GM23338 (cell line): ENCODE data around the gene WDR76. TPM values are rescaled to one million over a fixed set of nuclear protein-coding genes. Genes with fewer than 3 reads are reported as not detected.

Source experiments
- ATAC-seq: fragments of 200-7000 bp; cut with Tn5 transposase; 3 replicates; pipeline ENCODE4 v1.9.1; 2020
- DNase-seq: peaks from one replicate; pipeline ENCODE4 v3.0.0-alpha.2; 2015; ENCODE audit warnings: low spot score
- H2AFZ ChIP-seq: fragments of 200-600 bp; sonication (generic); 2 replicates; pipeline ENCODE4 v1.8.0; 2016; ENCODE audit warnings: antibody characterized with exemption, mild to moderate bottlenecking, moderate library complexity
- H3F3A ChIP-seq: fragments of 200-600 bp; sonication (generic); replicated peaks from 2 replicates; pipeline ENCODE4 v1.8.0; 2017; ENCODE audit warnings: antibody characterized with exemption, mixed run types, low read depth
- H3K27ac ChIP-seq: fragments of 200-600 bp; sonication (generic); 2 replicates; pipeline ENCODE4 v1.6.1; 2016; ENCODE audit warnings: low read depth
- H3K27me3 ChIP-seq: fragments of 200-600 bp; sonication (generic); 2 replicates; pipeline ENCODE4 v1.8.0; 2016; ENCODE audit warnings: mild to moderate bottlenecking, mixed run types, moderate library complexity; ENCODE audit not compliant: insufficient read depth
- H3K36me3 ChIP-seq: fragments of 200-600 bp; sonication (generic); 2 replicates; pipeline ENCODE4 v1.8.0; 2016; ENCODE audit warnings: mild to moderate bottlenecking; ENCODE audit not compliant: insufficient read depth
- H3K4me1 ChIP-seq: fragments of 200-600 bp; sonication (generic); 2 replicates; pipeline ENCODE4 v1.8.0; 2016; ENCODE audit warnings: mild to moderate bottlenecking, moderate library complexity; ENCODE audit not compliant: insufficient read depth
- H3K4me2 ChIP-seq: fragments of 200-600 bp; sonication (generic); 2 replicates; pipeline ENCODE4 v1.7.1; 2017; ENCODE audit warnings: mixed run types
- H3K4me3 ChIP-seq: fragments of 200-600 bp; sonication (generic); 2 replicates; pipeline ENCODE4 v1.6.1; 2016; ENCODE audit warnings: mixed run types
- H3K79me2 ChIP-seq: fragments of 200-600 bp; sonication (generic); replicated peaks from 2 replicates; pipeline ENCODE4 v1.8.0; 2017; ENCODE audit warnings: mild to moderate bottlenecking; ENCODE audit not compliant: insufficient read depth
- H3K9me2 ChIP-seq: fragments of 200-600 bp; sonication (generic); 2 replicates; pipeline ENCODE4 v1.8.0; 2017; ENCODE audit not compliant: insufficient read depth
- H4K20me1 ChIP-seq: fragments of 200-600 bp; sonication (generic); replicated peaks from 2 replicates; pipeline ENCODE4 v1.8.0; 2017; ENCODE audit warnings: mild to moderate bottlenecking; ENCODE audit not compliant: insufficient read depth
- H3K27ac Mint-ChIP-seq: 2 replicates; pipeline ENCODE4 v1.8.0; 2020; ENCODE audit warnings: inconsistent platforms, mild to moderate bottlenecking, moderate library complexity, mixed read lengths
- H3K27me3 Mint-ChIP-seq: 3 replicates; pipeline ENCODE4 v1.8.0; 2022; ENCODE audit warnings: low read depth, mild to moderate bottlenecking, moderate library complexity, mixed read lengths, inconsistent platforms; ENCODE audit not compliant: insufficient read depth, poor library complexity
- H3K36me3 Mint-ChIP-seq: 3 replicates; pipeline ENCODE4 v1.8.0; 2021; ENCODE audit warnings: low read depth, mild to moderate bottlenecking, inconsistent platforms, moderate library complexity, mixed read lengths
- H3K4me1 Mint-ChIP-seq: 3 replicates; pipeline ENCODE4 v1.8.0; 2020; ENCODE audit warnings: mild to moderate bottlenecking, inconsistent platforms, mixed read lengths
- H3K4me3 Mint-ChIP-seq: 3 replicates; pipeline ENCODE4 v1.8.0; 2021; ENCODE audit warnings: moderate library complexity, mild to moderate bottlenecking, inconsistent platforms, mixed read lengths
- H3K9me3 Mint-ChIP-seq: 3 replicates; pipeline ENCODE4 v1.8.0; 2020; ENCODE audit warnings: moderate library complexity, mild to moderate bottlenecking, inconsistent platforms, mixed read lengths
- EZH2phosphoT487 ChIP-seq: fragments of 200-600 bp; sonication (generic); IDR thresholded peaks from one replicate; pipeline ENCODE4 v1.8.1; 2018; ENCODE audit warnings: antibody characterized with exemption; ENCODE audit not compliant: unreplicated experiment
- JUNB ChIP-seq: IDR thresholded peaks from one replicate; pipeline ENCODE4 v1.6.1; 2016; ENCODE audit warnings: antibody characterized with exemption; ENCODE audit not compliant: unreplicated experiment
- NANOG ChIP-seq: IDR thresholded peaks from 2 replicates; pipeline ENCODE4 v1.6.1; 2016; ENCODE audit warnings: antibody characterized with exemption, borderline replicate concordance
- STAT1 ChIP-seq: IDR thresholded peaks from one replicate; pipeline ENCODE4 v1.6.1; 2016; ENCODE audit warnings: antibody characterized with exemption; ENCODE audit not compliant: unreplicated experiment
- ZNF114 ChIP-seq: fragments of 250-450 bp; sonication (Bioruptor Pico); IDR thresholded peaks from 2 replicates; pipeline ENCODE4 v1.5.0; 2020; ENCODE audit warnings: mild to moderate bottlenecking, moderate library complexity
- polyA plus RNA-seq: library from polyadenylated mRNA; unstranded; fragments of >200 nt; fragmentation: Nextera tagmentation; extraction: Ambion mirVana; gene quantifications from 2 replicates; pipeline ENCODE4 v1.2.1, GENCODE V29; 2016
- total RNA-seq: library from RNA; depleted of rRNA; stranded (reverse); fragments of >200 nt; shearing (Covaris generic); gene quantifications from 2 replicates; pipeline ENCODE4 v1.2.3, GENCODE V29; 2014
- TF ChIP-seq, protein P1 (sequence below): fragments of 250-450 bp; sonication (Bioruptor Pico); IDR thresholded peaks from 2 replicates; pipeline ENCODE4 v1.5.0; 2020; ENCODE audit warnings: mild to moderate bottlenecking, moderate library complexity
- TF ChIP-seq, protein P2 (sequence below): IDR thresholded peaks from 2 replicates; pipeline ENCODE4 v1.6.1; 2016; ENCODE audit warnings: antibody characterized with exemption

Gene WDR76
- total and polyA plus RNA-seq, 2 experiments from 2014 or later = 9.7 to 17.8 TPM

DNA sequence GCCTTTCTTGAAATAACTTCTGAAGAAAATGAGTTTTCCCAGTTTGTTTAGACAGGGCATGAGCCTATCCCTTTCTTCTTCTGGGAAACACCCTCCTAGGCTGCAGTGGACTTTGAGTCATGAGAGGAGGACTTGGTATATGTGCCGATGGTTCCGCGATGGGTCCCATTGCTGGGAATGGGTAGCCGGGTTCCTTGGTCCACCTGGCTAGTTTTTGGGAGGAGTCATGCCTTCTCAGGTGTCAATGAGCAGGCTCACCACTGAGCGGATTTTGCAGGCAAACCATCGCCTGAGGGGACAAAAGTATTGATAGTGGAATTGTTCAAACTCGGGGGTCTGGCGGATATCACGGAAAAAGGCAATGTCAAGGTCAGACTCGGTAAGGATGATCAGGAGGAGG is 46.8 kb downstream of the WDR76 start (continued):
- TF ChIP-seq, protein P1, sequence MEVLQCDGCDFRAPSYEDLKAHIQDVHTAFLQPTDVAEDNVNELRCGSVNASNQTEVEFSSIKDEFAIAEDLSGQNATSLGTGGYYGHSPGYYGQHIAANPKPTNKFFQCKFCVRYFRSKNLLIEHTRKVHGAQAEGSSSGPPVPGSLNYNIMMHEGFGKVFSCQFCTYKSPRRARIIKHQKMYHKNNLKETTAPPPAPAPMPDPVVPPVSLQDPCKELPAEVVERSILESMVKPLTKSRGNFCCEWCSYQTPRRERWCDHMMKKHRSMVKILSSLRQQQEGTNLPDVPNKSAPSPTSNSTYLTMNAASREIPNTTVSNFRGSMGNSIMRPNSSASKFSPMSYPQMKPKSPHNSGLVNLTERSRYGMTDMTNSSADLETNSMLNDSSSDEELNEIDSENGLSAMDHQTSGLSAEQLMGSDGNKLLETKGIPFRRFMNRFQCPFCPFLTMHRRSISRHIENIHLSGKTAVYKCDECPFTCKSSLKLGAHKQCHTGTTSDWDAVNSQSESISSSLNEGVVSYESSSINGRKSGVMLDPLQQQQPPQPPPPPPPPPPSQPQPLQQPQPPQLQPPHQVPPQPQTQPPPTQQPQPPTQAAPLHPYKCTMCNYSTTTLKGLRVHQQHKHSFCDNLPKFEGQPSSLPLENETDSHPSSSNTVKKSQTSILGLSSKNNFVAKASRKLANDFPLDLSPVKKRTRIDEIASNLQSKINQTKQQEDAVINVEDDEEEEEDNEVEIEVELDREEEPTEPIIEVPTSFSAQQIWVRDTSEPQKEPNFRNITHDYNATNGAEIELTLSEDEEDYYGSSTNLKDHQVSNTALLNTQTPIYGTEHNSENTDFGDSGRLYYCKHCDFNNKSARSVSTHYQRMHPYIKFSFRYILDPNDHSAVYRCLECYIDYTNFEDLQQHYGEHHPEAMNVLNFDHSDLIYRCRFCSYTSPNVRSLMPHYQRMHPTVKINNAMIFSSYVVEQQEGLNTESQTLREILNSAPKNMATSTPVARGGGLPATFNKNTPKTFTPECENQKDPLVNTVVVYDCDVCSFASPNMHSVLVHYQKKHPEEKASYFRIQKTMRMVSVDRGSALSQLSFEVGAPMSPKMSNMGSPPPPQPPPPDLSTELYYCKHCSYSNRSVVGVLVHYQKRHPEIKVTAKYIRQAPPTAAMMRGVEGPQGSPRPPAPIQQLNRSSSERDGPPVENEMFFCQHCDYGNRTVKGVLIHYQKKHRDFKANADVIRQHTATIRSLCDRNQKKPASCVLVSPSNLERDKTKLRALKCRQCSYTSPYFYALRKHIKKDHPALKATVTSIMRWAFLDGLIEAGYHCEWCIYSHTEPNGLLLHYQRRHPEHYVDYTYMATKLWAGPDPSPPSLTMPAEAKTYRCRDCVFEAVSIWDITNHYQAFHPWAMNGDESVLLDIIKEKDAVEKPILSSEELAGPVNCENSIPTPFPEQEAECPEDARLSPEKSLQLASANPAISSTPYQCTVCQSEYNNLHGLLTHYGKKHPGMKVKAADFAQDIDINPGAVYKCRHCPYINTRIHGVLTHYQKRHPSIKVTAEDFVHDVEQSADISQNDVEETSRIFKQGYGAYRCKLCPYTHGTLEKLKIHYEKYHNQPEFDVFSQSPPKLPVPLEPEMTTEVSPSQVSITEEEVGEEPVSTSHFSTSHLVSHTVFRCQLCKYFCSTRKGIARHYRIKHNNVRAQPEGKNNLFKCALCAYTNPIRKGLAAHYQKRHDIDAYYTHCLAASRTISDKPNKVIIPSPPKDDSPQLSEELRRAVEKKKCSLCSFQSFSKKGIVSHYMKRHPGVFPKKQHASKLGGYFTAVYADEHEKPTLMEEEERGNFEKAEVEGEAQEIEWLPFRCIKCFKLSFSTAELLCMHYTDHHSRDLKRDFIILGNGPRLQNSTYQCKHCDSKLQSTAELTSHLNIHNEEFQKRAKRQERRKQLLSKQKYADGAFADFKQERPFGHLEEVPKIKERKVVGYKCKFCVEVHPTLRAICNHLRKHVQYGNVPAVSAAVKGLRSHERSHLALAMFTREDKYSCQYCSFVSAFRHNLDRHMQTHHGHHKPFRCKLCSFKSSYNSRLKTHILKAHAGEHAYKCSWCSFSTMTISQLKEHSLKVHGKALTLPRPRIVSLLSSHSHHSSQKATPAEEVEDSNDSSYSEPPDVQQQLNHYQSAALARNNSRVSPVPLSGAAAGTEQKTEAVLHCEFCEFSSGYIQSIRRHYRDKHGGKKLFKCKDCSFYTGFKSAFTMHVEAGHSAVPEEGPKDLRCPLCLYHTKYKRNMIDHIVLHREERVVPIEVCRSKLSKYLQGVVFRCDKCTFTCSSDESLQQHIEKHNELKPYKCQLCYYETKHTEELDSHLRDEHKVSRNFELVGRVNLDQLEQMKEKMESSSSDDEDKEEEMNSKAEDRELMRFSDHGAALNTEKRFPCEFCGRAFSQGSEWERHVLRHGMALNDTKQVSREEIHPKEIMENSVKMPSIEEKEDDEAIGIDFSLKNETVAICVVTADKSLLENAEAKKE = no peak
- TF ChIP-seq EZH2phosphoT487 = no peak
- TF ChIP-seq, protein P2, sequence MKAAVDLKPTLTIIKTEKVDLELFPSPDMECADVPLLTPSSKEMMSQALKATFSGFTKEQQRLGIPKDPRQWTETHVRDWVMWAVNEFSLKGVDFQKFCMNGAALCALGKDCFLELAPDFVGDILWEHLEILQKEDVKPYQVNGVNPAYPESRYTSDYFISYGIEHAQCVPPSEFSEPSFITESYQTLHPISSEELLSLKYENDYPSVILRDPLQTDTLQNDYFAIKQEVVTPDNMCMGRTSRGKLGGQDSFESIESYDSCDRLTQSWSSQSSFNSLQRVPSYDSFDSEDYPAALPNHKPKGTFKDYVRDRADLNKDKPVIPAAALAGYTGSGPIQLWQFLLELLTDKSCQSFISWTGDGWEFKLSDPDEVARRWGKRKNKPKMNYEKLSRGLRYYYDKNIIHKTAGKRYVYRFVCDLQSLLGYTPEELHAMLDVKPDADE = no peak
- no peak for TF ChIP-seq JUNB
- no peak for TF ChIP-seq NANOG

DNA sequence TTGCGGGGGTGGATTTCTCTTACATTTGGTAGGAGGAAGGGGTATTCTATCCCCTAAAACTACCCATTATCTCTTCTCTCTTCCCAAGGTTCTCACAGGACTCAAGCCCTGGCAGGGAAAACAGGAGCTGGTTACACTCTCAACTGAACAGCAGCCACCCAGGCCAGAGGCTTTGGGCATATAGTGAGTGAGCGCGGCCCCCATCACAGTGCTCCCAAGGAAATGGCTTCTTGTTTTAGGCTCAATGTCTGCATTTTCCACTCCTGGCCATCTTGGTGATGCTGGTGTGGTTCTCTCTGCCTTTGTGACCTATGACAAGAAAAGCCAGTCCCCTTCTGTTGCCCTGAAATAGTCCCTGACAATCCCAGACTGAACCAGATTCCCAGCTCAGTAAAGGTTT is 50.1 kb downstream of the WDR76 start:
- DNase-seq (no peak), ATAC-seq (no peak)
- Mint-ChIP-seq H3K36me3 (peaks cover 12% of the 10 kb centered on the region; the same call in 2 of the 3 replicates), H3K9me3 (no peaks in the 10 kb centered on the region), H3K27ac (no peak overlapping the region), H3K27me3 (peaks cover 6% of the 10 kb centered on the region), H3K4me3 (no peak overlapping the region), H3K4me1 (peaks cover 17% of the 10 kb centered on the region)
- no peaks in the 10 kb centered on the region for H3K27me3 ChIP-seq
- no peak overlapping the region for H3K4me2 ChIP-seq
- no peaks in the 10 kb centered on the region for H3K79me2 ChIP-seq
- H3F3A ChIP-seq = no peaks in the 10 kb centered on the region
- no peaks in the 10 kb centered on the region; the same call in 1 of the 2 replicates for H3K36me3 ChIP-seq
- no peaks in the 10 kb centered on the region for H3K9me2 ChIP-seq
- H3K4me1 ChIP-seq = peaks cover 11% of the 10 kb centered on the region
- no peak overlapping the region for H3K27ac ChIP-seq
- no peak overlapping the region for H3K4me3 ChIP-seq
- H4K20me1 ChIP-seq = no peaks in the 10 kb centered on the region
- H2AFZ ChIP-seq = no peak overlapping the region
- TF ChIP-seq, protein P1 = no peak
- TF ChIP-seq STAT1 = no peak
- TF ChIP-seq ZNF114 (CRISPR knock-in tag) = no peak
- TF ChIP-seq, protein P2 = no peak
- TF ChIP-seq EZH2phosphoT487 = no peak
- TF ChIP-seq JUNB = no peak
